OCI-LY7 (cell line): ENCODE data around the gene TPM2.

Experiments
- CTCF ChIP-seq: fragments of 200-600 bp; sonication (generic); conservative IDR thresholded peaks from 2 replicates; pipeline ENCODE4 v1.5.1; 2014; ENCODE audit warnings: mild to moderate bottlenecking, antibody characterized with exemption, low read length, moderate library complexity, mixed read lengths
- EZH2phosphoT487 ChIP-seq: fragments of 200-600 bp; sonication (generic); IDR thresholded peaks from 2 replicates; pipeline ENCODE4 v1.6.1; 2018; ENCODE audit warnings: low read depth, borderline replicate concordance, mild to moderate bottlenecking, mixed run types, antibody characterized with exemption, low read length, moderate library complexity, mixed read lengths

- TF ChIP-seq CTCF (no peak), EZH2phosphoT487 (no peak)
Measured at GRCh38 chr9:35738924-35739323, 49.2 kb upstream of the TPM2 start.
